HL-60 (cell line): ENCODE results near the gene RBX1.

Source experiments
- DNase-seq, 2 experiments: peaks; one replicate each; pipeline ENCODE4 v3.0.0-alpha.2; 2010 to 2020; ENCODE audit warnings: low read depth in 1 of 2, low spot score in 1 of 2
- H3K27ac ChIP-seq: fragments of 250-450 bp; sonication (Bioruptor Pico); replicated peaks from 2 replicates; pipeline ENCODE4 v1.5.1; 2020; ENCODE audit warnings: mild to moderate bottlenecking, moderate library complexity
- H3K27me3 ChIP-seq: fragments of 250-450 bp; sonication (Bioruptor Pico); 2 replicates; pipeline ENCODE4 v1.5.1; 2021; ENCODE audit warnings: mild to moderate bottlenecking, moderate library complexity; ENCODE audit not compliant: insufficient read depth, poor library complexity, severe bottlenecking
- H3K4me3 ChIP-seq: replicated peaks from 2 replicates; pipeline ENCODE4 v1.5.1; 2011; ENCODE audit warnings: mild to moderate bottlenecking, control low read depth, low read length; ENCODE audit not compliant: insufficient read depth
- GABPA ChIP-seq: IDR thresholded peaks from 2 replicates; pipeline ENCODE4 v1.6.1; 2012; ENCODE audit warnings: low read depth
- POLR2AphosphoS5 ChIP-seq: IDR thresholded peaks from 2 replicates; pipeline ENCODE4 v1.6.1; 2012; ENCODE audit warnings: low read depth
- SPI1 ChIP-seq: IDR thresholded peaks from 2 replicates; pipeline ENCODE4 v1.6.1; 2012; ENCODE audit warnings: low read depth, mild to moderate bottlenecking, borderline replicate concordance
- TF ChIP-seq, protein P1 (sequence below): IDR thresholded peaks from 2 replicates; pipeline ENCODE4 v1.6.1; 2012; ENCODE audit warnings: low read depth; ENCODE audit not compliant: insufficient replicate concordance
- TF ChIP-seq, protein P2 (sequence below): IDR thresholded peaks from one replicate; pipeline ENCODE4 v1.5.1; 2011; ENCODE audit warnings: low read length, control low read depth, inconsistent platforms; ENCODE audit not compliant: insufficient read depth

RBX1 gene

DNA sequence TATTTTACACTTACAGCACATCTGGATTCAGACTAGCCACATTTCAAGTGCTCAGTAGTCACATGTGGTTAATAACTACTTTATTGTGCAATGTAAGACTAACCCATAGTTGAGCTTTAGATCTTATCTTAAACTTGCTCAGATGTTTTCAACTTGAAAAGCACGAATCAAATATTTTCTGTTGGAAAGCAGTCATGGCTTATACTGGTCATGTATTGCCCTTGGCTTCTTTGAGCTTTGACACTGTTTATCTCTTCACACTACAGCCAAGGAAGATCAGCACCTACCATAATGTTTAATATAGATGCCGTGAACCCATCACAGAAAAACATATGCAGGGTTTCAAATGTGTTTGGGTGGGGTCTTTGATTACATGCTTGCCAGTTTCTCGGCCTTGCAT is 4.4 kb downstream of the RBX1 start:
- Histone ChIP-seq H3K27me3 (no peaks in the 10 kb centered on the region), H3K4me3 (no peak overlapping the region), H3K27ac (no peak overlapping the region)
- TF ChIP-seq, protein P1, sequence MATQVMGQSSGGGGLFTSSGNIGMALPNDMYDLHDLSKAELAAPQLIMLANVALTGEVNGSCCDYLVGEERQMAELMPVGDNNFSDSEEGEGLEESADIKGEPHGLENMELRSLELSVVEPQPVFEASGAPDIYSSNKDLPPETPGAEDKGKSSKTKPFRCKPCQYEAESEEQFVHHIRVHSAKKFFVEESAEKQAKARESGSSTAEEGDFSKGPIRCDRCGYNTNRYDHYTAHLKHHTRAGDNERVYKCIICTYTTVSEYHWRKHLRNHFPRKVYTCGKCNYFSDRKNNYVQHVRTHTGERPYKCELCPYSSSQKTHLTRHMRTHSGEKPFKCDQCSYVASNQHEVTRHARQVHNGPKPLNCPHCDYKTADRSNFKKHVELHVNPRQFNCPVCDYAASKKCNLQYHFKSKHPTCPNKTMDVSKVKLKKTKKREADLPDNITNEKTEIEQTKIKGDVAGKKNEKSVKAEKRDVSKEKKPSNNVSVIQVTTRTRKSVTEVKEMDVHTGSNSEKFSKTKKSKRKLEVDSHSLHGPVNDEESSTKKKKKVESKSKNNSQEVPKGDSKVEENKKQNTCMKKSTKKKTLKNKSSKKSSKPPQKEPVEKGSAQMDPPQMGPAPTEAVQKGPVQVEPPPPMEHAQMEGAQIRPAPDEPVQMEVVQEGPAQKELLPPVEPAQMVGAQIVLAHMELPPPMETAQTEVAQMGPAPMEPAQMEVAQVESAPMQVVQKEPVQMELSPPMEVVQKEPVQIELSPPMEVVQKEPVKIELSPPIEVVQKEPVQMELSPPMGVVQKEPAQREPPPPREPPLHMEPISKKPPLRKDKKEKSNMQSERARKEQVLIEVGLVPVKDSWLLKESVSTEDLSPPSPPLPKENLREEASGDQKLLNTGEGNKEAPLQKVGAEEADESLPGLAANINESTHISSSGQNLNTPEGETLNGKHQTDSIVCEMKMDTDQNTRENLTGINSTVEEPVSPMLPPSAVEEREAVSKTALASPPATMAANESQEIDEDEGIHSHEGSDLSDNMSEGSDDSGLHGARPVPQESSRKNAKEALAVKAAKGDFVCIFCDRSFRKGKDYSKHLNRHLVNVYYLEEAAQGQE: no peak
- TF ChIP-seq GABPA (no peak), SPI1 (no peak), POLR2AphosphoS5 (no peak)
- TF ChIP-seq, protein P2, sequence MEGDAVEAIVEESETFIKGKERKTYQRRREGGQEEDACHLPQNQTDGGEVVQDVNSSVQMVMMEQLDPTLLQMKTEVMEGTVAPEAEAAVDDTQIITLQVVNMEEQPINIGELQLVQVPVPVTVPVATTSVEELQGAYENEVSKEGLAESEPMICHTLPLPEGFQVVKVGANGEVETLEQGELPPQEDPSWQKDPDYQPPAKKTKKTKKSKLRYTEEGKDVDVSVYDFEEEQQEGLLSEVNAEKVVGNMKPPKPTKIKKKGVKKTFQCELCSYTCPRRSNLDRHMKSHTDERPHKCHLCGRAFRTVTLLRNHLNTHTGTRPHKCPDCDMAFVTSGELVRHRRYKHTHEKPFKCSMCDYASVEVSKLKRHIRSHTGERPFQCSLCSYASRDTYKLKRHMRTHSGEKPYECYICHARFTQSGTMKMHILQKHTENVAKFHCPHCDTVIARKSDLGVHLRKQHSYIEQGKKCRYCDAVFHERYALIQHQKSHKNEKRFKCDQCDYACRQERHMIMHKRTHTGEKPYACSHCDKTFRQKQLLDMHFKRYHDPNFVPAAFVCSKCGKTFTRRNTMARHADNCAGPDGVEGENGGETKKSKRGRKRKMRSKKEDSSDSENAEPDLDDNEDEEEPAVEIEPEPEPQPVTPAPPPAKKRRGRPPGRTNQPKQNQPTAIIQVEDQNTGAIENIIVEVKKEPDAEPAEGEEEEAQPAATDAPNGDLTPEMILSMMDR: no peak
- peak in 1 of 2 experiments; percentile 49 for DNase-seq

DNA sequence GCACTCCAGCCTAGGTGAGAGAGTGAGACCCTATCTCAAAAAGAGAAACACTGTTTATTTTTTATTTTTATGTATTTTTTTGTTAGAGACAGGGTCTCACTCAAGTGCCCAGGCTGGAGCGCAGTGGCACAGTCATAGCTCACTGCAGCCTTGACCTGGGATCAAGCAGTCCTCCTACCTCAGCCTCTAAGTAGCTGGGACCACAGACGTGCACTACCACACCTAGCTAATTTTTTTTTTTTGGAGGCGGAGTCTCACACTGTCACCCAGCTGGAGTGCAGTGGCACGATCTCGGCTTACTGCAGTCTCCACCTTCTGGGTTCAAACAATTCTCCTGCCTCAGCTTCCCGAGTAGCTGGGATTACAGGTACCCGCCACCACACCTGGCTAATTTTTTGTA is 6.4 kb downstream of the RBX1 start:
- TF ChIP-seq SPI1: no peak
- TF ChIP-seq, protein P1: no peak
- TF ChIP-seq POLR2AphosphoS5: no peak
- no peak for TF ChIP-seq GABPA
- TF ChIP-seq, protein P2: no peak
- no peak overlapping the region for H3K4me3 ChIP-seq
- H3K27ac ChIP-seq: no peak overlapping the region
- H3K27me3 ChIP-seq: no peaks in the 10 kb centered on the region
- no peak for DNase-seq

DNA sequence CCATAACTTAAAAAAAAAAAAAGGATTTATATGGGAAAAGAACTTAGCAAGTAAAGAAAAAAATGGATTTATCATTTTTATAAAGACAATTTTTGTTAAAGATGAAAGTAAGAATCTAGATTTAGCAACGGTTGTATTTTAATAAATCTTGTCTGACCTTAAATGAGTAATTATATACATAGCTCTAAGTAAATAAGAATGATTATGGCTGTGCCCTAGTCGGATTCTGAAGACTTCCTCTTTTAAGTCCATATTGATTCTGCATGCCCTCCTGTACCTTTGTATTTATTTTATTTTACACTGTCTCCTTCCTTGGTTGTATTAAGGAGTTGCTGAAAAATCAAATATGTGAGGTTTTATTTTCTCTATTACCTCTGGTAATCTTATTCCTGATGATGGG is 7.1 kb downstream of the RBX1 start:
- Histone ChIP-seq H3K4me3 (no peak overlapping the region), H3K27me3 (no peaks in the 10 kb centered on the region), H3K27ac (no peak overlapping the region)
- no peak for DNase-seq
- TF ChIP-seq POLR2AphosphoS5 (no peak), SPI1 (peak; percentile 36; the same call in 1 of the 2 replicates)

DNA sequence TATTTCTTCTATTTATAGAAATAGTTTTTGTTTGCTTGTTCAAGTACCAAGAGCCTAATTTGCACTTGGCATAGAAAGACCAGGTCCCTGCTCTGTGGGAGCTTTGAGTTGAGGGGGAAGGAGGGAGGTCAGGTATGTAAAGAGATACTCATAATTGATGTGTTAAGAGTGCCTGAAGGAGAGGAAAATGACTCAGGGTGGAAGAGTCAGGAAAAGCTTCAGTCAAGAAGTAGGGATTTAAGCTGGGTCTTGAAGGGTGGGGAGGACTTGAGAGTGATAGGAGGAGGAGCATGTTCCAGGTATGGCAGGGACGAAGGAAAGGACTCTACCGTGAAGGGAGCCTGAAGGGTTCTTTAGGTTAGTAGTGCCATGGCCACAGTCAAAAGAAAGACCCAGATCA is 9.0 kb downstream of the RBX1 start:
- no peak for DNase-seq
- Histone ChIP-seq H3K27ac (no peak overlapping the region), H3K4me3 (no peak overlapping the region), H3K27me3 (no peaks in the 10 kb centered on the region)
- no peak for TF ChIP-seq GABPA
- TF ChIP-seq, protein P2: no peak
- TF ChIP-seq, protein P1: no peak
- no peak for TF ChIP-seq POLR2AphosphoS5
- TF ChIP-seq SPI1: no peak
